GM10266 (cell line): ENCODE measurements around the gene LRP1B.

Experiments used
- DNase-seq: peaks from one replicate; pipeline ENCODE4 v3.0.0; 2012; ENCODE audit errors: extremely low spot score
- TF ChIP-seq, protein P1 (sequence below): IDR thresholded peaks from 2 replicates; pipeline ENCODE4 v1.5.1; 2012; ENCODE audit warnings: mild to moderate bottlenecking, low read depth; ENCODE audit not compliant: control insufficient read depth, insufficient read depth; ENCODE audit errors: missing control alignments

LRP1B gene

DNA sequence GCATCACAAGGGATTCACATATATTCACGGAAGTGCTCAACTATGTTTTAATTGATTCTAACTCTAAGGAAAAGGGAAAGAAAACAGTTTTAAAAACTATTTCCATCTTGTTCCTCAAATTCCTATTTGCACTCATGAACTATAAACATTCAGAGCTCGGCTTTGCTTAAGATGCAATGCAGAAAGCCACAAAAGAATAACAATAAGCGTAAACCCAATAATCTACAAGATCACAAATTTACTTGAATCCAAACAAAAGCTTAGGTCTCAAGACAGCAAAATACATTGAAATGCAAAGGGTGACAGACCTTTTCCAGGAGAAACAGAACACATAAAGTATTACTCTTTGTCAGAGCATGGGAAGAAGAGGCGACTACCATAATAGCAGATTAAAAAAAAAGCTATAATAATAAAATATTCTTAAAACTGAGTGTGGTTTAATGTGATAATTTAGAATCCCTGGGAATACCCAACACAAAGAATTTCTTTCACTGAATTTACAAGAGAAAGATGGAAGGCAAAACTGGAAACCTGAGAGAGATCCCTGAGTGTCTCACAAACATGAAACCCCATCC lies 1094.9 kb downstream of the LRP1B start:
- TF ChIP-seq, protein P1, sequence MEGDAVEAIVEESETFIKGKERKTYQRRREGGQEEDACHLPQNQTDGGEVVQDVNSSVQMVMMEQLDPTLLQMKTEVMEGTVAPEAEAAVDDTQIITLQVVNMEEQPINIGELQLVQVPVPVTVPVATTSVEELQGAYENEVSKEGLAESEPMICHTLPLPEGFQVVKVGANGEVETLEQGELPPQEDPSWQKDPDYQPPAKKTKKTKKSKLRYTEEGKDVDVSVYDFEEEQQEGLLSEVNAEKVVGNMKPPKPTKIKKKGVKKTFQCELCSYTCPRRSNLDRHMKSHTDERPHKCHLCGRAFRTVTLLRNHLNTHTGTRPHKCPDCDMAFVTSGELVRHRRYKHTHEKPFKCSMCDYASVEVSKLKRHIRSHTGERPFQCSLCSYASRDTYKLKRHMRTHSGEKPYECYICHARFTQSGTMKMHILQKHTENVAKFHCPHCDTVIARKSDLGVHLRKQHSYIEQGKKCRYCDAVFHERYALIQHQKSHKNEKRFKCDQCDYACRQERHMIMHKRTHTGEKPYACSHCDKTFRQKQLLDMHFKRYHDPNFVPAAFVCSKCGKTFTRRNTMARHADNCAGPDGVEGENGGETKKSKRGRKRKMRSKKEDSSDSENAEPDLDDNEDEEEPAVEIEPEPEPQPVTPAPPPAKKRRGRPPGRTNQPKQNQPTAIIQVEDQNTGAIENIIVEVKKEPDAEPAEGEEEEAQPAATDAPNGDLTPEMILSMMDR, result no peak
- no peak for DNase-seq

DNA sequence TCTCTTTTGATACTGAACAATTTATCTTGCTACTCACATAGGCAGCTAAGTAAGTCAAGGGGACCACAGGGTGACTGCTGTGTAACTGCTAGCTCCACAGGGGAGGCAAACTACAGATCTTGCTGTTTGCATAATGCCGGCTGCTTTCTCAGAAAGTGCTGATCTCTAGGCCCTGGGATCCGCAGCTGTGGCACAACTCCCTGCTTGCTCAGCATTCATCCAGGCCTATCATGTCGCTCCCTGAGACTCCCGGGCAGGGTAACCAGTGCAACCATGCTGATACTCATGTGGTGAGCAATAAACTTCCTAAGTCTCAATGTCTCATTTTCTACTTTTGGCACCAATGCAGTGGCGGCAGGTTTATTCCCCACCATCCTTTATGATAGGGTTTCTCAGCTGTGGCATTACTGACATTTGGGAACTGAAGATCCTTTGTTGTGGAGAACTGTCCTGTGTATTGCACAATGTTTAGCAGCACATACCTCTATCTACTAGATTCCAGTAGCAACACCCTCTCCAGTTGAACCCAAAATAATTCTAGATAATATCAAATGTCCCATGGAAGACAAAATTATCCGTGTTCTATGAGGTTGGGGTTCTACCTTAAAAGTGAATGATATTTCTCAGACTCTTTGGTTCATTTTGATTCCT lies 1101.3 kb downstream of the LRP1B start:
- TF ChIP-seq, protein P1, result no peak
- DNase-seq, result no peak

DNA sequence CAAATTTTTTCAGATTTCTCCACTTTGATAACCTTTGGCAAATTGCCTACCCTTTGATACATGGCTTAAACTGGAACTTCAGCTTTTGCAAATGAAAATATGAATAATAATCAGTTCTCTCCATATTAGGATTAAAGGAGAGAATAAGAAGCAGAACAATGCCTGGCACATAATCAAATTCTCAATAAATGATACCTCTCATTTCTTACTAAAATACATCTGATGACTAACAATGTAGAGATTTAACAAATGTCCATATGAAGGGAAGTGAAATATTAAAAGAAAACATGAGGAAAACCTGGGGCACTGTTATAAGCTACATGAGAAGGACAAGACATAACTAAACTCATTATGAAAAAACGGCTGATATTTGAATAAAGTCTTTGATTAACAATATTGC lies 1103.6 kb downstream of the LRP1B start:
- TF ChIP-seq, protein P1, result no peak
- DNase-seq, result no peak

DNA sequence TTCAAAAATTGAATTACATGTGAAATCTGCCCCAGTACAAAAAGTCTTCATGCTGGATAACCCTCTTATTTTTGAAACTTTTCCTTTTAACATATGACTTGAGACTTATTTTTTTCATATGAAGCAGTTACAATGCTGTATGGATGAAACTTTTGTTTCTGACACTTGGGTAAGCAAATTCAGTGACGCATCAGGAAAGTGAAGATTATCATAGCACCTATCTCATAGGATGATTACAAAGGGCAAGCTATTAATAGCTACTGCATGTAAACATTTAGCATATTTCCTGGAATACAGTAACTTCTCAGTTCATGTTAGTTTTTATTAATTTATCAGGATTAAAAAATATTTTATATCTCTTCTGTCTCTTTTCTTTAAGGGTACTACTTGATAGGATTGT lies 1109.2 kb downstream of the LRP1B start:
- TF ChIP-seq, protein P1, result no peak
- DNase-seq, result no peak

DNA sequence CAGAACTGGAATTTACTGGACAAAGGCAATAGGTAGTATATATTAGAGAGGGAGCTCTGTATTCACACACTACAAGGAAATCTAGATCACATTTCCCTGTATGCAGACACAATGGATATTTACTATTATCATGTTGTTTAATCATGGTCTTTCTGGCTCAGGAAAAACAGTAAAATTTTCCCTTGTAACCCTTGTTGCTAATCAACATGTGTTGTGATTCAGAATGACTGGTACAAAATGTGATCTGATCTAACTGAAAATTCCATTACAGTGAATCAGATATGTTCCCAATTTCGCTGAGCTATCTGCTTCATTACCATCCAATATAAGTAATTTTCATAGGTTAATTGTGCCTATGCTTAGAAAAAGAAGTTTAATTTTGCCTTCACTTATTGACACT lies 1109.7 kb downstream of the LRP1B start:
- TF ChIP-seq, protein P1, result no peak
- no peak for DNase-seq

DNA sequence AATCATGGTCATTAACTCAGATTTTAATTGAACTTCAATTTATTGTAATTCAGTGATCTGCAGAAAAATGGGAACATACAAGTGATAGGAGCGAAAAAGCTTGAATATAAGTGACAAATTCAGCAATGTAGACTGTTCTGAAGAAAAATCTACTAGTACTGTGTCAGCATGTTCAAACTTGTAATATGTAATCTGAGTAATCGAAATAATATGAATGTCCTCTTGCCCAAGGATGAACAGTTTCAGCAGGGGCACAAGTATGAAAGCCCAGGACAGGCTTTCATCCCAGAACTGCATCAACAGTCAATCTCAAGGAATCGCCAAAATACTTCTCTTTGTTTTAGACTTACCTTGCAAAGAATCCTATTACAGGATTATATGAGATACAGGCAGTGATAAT lies 1110.5 kb downstream of the LRP1B start:
- TF ChIP-seq, protein P1, result no peak
- no peak for DNase-seq

DNA sequence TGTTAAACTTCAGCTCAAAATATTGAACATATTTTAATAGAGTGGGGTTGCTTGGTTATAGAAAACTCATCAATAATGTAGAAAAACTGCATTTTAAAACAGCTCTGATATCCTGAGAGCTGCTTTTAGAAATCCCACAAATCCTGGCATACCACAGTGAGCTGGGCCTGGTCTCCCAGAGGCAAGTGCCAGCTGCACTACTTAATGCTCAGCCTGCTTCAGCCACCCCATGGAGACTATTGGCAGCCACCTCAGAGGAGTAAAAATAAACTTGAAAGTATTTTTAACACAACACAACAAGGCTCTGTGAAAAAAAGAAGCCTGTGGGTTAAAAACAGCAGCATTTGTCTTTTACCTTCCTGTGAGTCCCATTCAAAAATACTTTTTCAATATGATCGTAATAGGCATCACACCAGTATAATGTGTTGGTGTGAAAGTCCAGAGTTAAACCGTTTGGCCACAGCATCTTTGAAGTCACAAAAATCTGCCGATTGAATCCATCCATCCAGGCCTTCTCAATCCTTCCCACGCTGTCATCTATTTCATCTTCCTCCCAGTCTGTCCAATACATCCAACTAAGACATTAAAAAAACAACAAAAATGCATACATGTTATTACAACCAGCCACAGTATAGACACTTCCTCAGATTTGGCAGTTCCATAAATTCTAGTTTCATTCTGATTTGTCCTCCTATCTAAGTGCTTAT lies 1115.3 kb downstream of the LRP1B start:
- DNase-seq, result no peak
- TF ChIP-seq, protein P1, result no peak
